ENCODE results near the gene NOP16.

The NOP16 gene

GRCh38 chr5:176359658-176360057, 28.7 kb downstream of the NOP16 start:
- DNase-seq (ENCODE audit: low spot score): no peak

- DNase-seq (ENCODE audit: low spot score): no peak
These were observed 32.2 kb downstream of the NOP16 start for GRCh38 chr5:176356179-176356566.

GRCh38 chr5:176355400-176356178, 32.8 kb downstream of the NOP16 start:
- DNase-seq (ENCODE audit: low spot score): no peak

GRCh38 chr5:176353533-176353932, 34.9 kb downstream of the NOP16 start:
- DNase-seq (ENCODE audit: low spot score): no peak

- DNase-seq (ENCODE audit: low spot score): no peak
These were observed 36.1 kb downstream of the NOP16 start for GRCh38 chr5:176352116-176352878.

- DNase-seq (ENCODE audit: low spot score): no peak
These were observed 38.0 kb downstream of the NOP16 start for GRCh38 chr5:176350416-176350815.

- no peak for DNase-seq (ENCODE audit: low spot score)
These were observed 45.5 kb downstream of the NOP16 start for GRCh38 chr5:176342766-176343458.

GRCh38 chr5:176342158-176342483, 46.3 kb downstream of the NOP16 start:
- no peak for DNase-seq (ENCODE audit: low spot score)

- no peak for DNase-seq (ENCODE audit: low spot score)
These were observed 46.9 kb downstream of the NOP16 start for GRCh38 chr5:176341325-176342157.

- no peak for DNase-seq (ENCODE audit: low spot score)
These were observed 49.1 kb downstream of the NOP16 start for GRCh38 chr5:176339304-176339703.

- DNase-seq (ENCODE audit: low spot score): no peak
These were observed 50.5 kb downstream of the NOP16 start for GRCh38 chr5:176337913-176338312.

- no peak for DNase-seq (ENCODE audit: low spot score)
These were observed 54.2 kb downstream of the NOP16 start for GRCh38 chr5:176334031-176334770.
